ENCODE results near the gene IMMP2L.
"Not testable (repeated sequence)": the region's sequence is repeated elsewhere in the genome, so short reads cannot be mapped to it uniquely, and the experiment has no call there.

The IMMP2L gene

DNA sequence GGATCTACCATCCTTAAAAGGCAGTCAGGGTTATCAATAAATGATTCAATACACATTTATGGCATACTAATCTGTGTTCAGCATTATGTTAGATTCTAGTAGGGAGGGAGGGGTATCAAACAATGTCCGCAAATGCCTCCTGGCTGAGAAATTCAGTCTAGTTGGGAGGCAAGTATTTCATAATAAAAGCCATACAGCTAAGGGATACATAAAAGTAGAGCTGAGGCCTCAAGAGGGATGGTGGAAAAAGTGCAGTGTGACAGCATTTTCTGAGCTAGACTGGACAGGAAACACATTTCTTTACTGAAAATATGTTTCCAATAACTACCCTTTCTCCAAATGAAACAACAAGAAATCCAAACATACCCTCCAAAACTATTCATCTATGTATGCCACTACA is 624.1 kb downstream of the IMMP2L start:
- H3K4me3 ChIP-seq (ENCODE audit: low read depth, low read length) = no peak overlapping the region
- in situ Hi-C loops (cut with HindIII; ENCODE audit: low sequenced_read_pairs) = no loop called here
- no peak for DNase-seq (ENCODE audit: low read depth, low spot score)
- TF ChIP-seq, protein P1, sequence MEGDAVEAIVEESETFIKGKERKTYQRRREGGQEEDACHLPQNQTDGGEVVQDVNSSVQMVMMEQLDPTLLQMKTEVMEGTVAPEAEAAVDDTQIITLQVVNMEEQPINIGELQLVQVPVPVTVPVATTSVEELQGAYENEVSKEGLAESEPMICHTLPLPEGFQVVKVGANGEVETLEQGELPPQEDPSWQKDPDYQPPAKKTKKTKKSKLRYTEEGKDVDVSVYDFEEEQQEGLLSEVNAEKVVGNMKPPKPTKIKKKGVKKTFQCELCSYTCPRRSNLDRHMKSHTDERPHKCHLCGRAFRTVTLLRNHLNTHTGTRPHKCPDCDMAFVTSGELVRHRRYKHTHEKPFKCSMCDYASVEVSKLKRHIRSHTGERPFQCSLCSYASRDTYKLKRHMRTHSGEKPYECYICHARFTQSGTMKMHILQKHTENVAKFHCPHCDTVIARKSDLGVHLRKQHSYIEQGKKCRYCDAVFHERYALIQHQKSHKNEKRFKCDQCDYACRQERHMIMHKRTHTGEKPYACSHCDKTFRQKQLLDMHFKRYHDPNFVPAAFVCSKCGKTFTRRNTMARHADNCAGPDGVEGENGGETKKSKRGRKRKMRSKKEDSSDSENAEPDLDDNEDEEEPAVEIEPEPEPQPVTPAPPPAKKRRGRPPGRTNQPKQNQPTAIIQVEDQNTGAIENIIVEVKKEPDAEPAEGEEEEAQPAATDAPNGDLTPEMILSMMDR (IDR thresholded peaks at IDR 0.05; ENCODE audit: low read depth, low read length) = no peak

DNA sequence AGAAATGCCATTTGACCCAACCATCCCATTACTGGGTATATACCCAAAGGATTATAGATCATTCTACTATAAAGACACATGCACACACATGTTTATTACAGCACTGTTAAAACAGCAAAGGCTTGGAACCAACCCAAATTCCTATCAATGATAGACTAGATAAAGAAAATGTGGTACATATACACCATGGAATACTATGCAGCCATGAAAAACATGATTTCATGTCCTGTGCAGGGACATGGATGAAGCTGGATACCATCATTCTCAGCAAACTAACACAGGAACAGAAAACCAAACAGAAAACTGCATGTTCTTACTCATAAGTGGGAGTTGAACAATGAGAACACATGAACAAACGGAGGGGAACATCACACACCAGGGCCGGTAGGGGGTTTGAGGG is 625.6 kb downstream of the IMMP2L start:
- H3K4me3 ChIP-seq (ENCODE audit: low read depth, low read length); in situ Hi-C loops (cut with HindIII; ENCODE audit: low sequenced_read_pairs); DNase-seq (ENCODE audit: low read depth, low spot score): not testable (repeated sequence)

DNA sequence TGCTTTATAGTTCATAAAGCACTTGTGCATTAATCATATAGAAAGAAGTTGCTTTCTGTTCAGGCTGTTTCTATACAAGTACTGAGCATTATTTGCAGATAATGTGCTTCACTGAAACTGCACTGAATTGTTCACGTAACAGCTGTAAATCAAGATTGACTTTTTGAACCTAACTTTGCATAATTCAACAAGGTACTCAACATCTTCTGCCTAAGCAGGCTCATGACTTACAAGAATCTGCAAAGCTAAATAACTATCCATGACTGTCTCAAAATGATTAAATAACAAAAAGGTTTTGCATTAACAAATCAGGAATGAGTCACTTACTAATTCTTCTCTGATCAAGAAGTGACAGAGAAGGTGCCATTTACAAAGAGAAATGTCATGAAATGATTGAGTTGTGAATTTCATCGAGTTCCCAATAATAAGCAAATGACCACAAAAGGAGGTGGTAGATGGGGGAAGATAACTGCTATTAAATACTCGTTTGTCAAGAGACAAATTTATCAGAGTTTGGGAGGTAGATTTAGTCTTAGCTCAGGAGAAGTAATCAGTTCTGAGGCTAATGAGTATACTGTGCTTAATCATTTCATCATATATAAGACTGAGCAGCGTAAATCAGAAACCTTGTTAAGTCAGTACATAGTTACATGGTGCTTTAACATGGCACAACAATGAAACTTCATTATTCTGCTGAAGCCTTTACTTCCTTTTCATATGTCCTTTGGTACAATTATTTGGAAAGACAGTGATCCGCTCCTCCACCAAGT is 632.6 kb downstream of the IMMP2L start:
- no peak for DNase-seq (ENCODE audit: low read depth, low spot score)
- in situ Hi-C loops (cut with HindIII; ENCODE audit: low sequenced_read_pairs) = no loop called here

DNA sequence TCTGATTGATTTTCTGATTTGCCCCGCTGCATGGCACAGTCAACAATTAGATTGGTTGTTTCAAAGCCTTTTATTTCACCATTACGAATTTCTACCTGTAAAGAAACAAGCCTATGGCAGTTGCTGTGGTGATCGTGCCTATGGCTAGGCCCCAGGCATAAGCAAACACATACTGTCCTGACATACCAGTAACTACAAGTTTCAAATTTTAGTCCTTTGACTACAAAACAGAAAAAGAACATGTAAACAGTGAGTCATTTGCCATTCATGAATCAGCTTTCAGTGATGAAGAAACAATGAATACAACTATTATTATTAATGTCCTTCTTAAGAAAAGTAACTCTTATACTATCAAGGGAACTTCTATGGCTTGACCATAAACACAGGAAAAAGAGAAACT is 639.4 kb downstream of the IMMP2L start:
- in situ Hi-C loops (cut with HindIII; ENCODE audit: low sequenced_read_pairs) = no loop called here
- peak; percentile 62 for DNase-seq (ENCODE audit: low read depth, low spot score)
- no peak overlapping the region for H3K4me3 ChIP-seq (ENCODE audit: low read depth, low read length)
- TF ChIP-seq, protein P1 (IDR thresholded peaks at IDR 0.05; ENCODE audit: low read depth, low read length) = no peak

More for the DNA sequence above, 632.6 kb downstream of the IMMP2L start:
- no peak overlapping the region for H3K4me3 ChIP-seq (ENCODE audit: low read depth, low read length)
- TF ChIP-seq, protein P1 (IDR thresholded peaks at IDR 0.05; ENCODE audit: low read depth, low read length) = no peak

DNA sequence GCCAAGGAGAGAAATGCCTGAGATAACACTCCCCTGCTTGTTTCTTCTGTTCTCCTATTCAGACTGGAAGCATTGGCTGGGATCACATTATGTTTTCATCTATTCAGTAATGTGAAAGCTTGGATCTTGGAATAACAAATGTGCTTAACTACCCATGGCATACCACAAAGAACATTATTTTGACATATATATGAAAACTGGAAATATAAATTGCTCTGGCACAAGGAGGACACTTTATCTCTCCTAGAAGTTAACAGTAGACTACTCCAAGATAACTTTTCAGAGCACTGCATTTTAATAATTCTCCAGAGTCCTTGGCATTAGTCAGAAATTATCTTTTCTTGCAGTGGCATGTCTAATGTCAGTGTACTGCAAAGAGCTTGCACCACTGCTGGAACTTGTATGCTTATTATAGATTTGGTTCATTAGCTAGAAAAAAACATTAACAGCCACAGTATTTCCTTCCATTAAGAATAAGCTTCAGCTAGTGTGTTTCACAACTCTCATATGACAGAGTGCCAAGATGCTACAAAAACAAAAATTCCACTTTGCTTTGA is 640.6 kb downstream of the IMMP2L start:
- TF ChIP-seq, protein P1 (IDR thresholded peaks at IDR 0.05; ENCODE audit: low read depth, low read length) = no peak
- no peak overlapping the region for H3K4me3 ChIP-seq (ENCODE audit: low read depth, low read length)
- peak; percentile 18 for DNase-seq (ENCODE audit: low read depth, low spot score)
- in situ Hi-C loops (cut with HindIII; ENCODE audit: low sequenced_read_pairs) = no loop called here

DNA sequence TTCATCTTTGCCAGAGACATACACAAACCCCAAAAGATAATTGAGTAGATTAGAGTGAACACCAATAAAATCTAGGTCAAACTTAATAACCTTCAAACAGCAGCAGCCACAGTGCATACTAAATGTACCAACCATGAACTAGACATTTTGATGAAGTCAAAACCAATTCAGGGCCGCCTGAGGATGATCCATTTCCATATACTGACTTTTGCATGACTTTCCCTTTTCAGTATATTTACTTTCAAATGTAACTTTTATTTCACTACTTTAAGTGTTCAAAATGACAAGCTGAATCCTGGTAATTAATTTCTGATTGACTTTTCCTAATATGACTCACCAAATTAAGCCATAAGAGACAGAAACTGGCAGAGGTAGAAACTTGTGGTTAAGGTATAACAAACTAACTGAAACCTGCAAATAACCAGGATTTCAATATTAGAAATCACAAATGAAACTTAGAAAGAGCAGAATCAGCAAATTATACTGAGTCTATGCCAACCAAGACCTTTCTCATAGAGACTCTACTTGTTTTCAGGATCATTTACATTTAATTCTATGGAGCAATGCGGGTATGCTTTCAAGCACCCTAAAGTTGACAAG is 643.2 kb downstream of the IMMP2L start:
- in situ Hi-C loops (cut with HindIII; ENCODE audit: low sequenced_read_pairs) = no loop called here
- H3K4me3 ChIP-seq (ENCODE audit: low read depth, low read length) = no peak overlapping the region

More for the DNA sequence above, 643.2 kb downstream of the IMMP2L start:
- DNase-seq (ENCODE audit: low read depth, low spot score) = no peak
- TF ChIP-seq, protein P1 (IDR thresholded peaks at IDR 0.05; ENCODE audit: low read depth, low read length) = no peak
